ENCODE measurements around the gene ZNF133.

DNA sequence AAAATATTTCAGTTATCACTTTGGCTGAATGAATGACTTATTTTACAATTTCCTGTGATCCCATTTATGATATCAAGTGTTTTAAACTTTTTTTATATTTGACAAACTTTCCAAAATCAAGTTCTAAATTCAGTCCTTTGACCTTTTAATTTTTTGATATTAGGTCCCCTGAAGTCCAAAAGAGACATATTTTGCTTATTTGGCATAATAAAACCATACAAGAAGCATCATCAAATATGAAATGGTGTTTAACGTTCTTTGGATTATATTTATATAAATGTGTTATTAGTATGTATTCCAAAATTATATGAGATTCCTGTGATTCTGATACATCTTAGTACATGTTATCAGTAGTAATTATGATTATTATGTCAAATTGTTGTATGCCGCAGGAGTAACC, 38.7 kb downstream of the ZNF133 start:
- TF ChIP-seq, protein P1, sequence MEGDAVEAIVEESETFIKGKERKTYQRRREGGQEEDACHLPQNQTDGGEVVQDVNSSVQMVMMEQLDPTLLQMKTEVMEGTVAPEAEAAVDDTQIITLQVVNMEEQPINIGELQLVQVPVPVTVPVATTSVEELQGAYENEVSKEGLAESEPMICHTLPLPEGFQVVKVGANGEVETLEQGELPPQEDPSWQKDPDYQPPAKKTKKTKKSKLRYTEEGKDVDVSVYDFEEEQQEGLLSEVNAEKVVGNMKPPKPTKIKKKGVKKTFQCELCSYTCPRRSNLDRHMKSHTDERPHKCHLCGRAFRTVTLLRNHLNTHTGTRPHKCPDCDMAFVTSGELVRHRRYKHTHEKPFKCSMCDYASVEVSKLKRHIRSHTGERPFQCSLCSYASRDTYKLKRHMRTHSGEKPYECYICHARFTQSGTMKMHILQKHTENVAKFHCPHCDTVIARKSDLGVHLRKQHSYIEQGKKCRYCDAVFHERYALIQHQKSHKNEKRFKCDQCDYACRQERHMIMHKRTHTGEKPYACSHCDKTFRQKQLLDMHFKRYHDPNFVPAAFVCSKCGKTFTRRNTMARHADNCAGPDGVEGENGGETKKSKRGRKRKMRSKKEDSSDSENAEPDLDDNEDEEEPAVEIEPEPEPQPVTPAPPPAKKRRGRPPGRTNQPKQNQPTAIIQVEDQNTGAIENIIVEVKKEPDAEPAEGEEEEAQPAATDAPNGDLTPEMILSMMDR (IDR thresholded peaks at IDR 0.05), result no peak
- TF ChIP-seq EP300 (IDR thresholded peaks at IDR 0.05) (no peak), POLR2A (IDR thresholded peaks at IDR 0.05) (no peak)
